Measurements from ENCODE around the gene ANGPT4. TPM values are rescaled to one million over a fixed set of nuclear protein-coding genes. Genes with fewer than 3 reads are reported as not detected.

The ANGPT4 gene, protein sequence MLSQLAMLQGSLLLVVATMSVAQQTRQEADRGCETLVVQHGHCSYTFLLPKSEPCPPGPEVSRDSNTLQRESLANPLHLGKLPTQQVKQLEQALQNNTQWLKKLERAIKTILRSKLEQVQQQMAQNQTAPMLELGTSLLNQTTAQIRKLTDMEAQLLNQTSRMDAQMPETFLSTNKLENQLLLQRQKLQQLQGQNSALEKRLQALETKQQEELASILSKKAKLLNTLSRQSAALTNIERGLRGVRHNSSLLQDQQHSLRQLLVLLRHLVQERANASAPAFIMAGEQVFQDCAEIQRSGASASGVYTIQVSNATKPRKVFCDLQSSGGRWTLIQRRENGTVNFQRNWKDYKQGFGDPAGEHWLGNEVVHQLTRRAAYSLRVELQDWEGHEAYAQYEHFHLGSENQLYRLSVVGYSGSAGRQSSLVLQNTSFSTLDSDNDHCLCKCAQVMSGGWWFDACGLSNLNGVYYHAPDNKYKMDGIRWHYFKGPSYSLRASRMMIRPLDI
- total RNA-seq, result 1 to 10 TPM in 1 of 2 donors, under 1 TPM in 1; 0.24 to 1.1 TPM
- long read RNA-seq, donor 1, result 0 reads
- long read RNA-seq, donor 2, result 0 reads

- peak; percentile 62 for DNase-seq (ENCODE audit: low spot score)
- intact Hi-C loops (cut with DNase I), result no loop called here
Measured at GRCh38 chr20:916125-916799, at the start of gene ANGPT4. ANGPT4 (minus strand) TSS chr20:916334; CDS start chr20:916214, 120 bp downstream.

GRCh38 chr20:963795-964194, 47.7 kb upstream of the ANGPT4 start:
- intact Hi-C loops (cut with DNase I), result no loop called here
- DNase-seq (ENCODE audit: low spot score), result no peak

DNA sequence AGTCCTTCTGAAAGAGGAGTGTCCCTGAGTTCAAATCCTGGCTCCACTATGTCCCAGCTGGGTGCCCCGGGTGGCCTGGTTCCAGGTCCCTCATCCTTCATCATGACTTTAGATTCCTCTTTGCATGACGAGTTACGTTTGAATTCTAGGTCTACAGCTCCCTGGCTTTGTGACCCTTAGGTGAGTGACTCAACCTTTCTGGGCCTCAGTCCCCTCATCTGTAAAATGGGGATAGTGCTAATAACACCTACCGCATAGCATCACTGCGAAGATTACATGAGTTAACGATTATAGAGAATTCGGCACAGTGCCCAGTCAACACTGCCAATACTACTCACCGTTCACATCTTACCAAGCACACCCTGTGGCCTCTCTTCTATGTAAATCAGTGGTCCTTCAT, 46.5 kb upstream of the ANGPT4 start:
- intact Hi-C loops (cut with DNase I), result no loop called here
- DNase-seq (ENCODE audit: low spot score), result no peak

GRCh38 chr20:962223-962622, 46.1 kb upstream of the ANGPT4 start:
- DNase-seq (ENCODE audit: low spot score), result no peak
- intact Hi-C loops (cut with DNase I), result no loop called here

DNA sequence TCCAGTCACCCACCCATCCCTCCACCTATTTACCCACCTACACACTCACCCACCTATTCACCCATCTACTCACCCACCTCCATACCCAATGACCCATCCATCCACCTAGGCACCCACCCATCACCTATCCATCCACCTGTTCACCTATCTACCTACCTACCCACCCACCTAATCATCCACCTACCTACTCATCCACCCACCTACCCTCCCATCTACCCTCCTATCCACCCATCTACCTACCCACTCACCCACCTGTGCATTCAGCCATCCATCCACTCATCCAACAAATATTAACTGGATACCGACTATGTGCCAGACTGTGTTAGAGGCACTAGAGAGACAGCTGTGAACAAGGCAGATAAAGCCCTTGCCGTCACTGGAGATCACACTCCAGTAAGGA, 45.6 kb upstream of the ANGPT4 start:
- intact Hi-C loops (cut with DNase I), result no loop called here
- no peak for DNase-seq (ENCODE audit: low spot score)

DNA sequence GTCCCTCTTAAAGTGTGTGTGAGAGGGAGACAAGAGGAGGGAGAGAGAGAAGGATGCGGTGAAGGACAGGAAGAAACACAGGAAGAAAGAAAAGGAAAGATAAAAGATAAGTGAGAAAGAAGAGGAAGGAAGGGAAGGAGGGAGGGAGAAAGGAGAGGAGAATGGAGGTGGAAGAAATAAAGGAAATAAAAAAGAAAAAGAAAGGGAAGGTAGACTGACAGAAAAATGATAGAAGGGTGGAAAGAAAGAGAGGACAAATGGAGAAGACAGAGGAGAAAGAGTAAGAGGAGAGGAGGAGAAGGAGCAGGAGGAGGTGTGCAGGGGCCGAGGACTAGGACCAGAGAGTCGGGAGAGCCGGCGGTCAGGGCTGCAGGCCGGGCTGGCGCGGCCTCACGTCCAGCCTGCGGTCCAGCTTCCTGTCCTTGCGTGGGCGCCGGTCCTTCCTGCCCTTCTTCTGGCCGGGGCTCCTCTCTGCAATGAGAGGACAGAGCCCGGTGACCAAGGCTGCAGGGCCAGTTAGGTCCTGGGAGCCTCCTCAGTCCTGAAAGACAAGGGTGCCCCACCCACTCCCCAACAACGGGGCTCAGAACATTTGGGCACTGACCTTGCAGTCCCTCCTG, 44.0 kb upstream of the ANGPT4 start:
- no peak for DNase-seq (ENCODE audit: low spot score)
- intact Hi-C loops (cut with DNase I), result loop anchor here (5.0 to 10.0 kb wide), 2 partner anchors 143 to 145 kb away; no protein-coding TSS in a partner anchor

GRCh38 chr20:958936-959815, 43.0 kb upstream of the ANGPT4 start:
- no peak for DNase-seq (ENCODE audit: low spot score)
- intact Hi-C loops (cut with DNase I), result loop anchor here (5.0 to 10.0 kb wide), 2 partner anchors 142 to 144 kb away; no protein-coding TSS in a partner anchor

- intact Hi-C loops (cut with DNase I), result loop anchor here (5.0 to 10.0 kb wide), 2 partner anchors 140 to 143 kb away; no protein-coding TSS in a partner anchor
- DNase-seq (ENCODE audit: low spot score), result no peak
Measured at GRCh38 chr20:957544-957943, 41.4 kb upstream of the ANGPT4 start.

DNA sequence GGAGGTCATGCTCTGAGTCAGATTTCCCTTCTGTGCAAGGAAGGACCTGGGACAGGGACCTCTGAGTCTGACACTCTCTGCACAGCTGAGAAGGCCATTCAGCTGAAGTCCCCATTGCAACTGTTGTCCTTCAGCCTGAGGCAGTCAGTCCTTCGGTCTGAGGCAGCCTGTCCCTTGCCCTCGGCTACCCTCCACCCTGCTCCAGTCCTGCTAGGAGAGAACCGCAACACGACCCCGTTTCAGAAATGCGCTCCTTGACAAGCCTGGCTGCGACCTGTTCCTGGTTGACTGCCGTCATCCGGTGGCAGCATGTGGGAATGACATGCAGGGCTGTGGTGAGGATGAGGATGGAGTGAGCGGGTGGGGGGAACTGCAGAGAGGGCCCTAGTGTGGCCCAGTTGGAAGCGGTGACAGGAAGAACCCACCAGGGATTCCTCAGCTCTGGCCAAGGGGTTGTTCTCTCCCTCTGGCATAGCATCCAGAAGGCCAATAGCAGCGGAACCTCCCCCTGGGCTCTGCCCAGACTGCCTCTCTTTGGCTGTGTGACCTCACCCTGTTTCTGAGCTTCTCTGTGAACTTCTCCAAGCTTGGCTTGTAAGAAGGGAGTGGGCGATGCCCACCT, 40.3 kb upstream of the ANGPT4 start:
- DNase-seq (ENCODE audit: low spot score), result peak; percentile 89
- intact Hi-C loops (cut with DNase I), result loop anchor here (5.0 to 10.0 kb wide), 2 partner anchors 139 to 142 kb away; no protein-coding TSS in a partner anchor

DNA sequence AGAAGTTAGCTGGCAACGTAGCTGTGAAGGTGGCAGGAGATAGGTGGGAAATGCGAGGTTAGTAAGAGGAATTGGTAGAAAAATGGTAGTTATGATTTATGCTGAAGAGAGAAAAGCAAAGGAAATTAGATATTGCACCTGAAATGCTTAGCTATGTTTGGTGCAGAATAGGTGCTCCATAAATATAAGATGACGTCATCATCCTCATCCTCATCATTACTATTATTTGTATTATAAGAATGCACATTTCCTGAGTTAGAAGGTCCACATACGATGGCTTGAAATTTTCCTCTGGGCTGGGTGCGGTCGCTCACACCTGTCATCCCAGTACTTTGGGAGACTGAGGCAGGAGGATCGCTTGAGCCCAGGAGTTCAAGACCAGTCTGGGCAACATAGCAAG, 39.5 kb upstream of the ANGPT4 start:
- intact Hi-C loops (cut with DNase I), result loop anchor here (5.0 to 10.0 kb wide), 2 partner anchors 138 to 141 kb away; no protein-coding TSS in a partner anchor
- peak; percentile 25 for DNase-seq (ENCODE audit: low spot score)

- intact Hi-C loops (cut with DNase I), result loop anchor here (5.0 to 10.0 kb wide), 2 partner anchors 138 to 140 kb away; no protein-coding TSS in a partner anchor
- peak; percentile 47 for DNase-seq (ENCODE audit: low spot score)
Measured at GRCh38 chr20:955111-955510, 39.0 kb upstream of the ANGPT4 start.

DNA sequence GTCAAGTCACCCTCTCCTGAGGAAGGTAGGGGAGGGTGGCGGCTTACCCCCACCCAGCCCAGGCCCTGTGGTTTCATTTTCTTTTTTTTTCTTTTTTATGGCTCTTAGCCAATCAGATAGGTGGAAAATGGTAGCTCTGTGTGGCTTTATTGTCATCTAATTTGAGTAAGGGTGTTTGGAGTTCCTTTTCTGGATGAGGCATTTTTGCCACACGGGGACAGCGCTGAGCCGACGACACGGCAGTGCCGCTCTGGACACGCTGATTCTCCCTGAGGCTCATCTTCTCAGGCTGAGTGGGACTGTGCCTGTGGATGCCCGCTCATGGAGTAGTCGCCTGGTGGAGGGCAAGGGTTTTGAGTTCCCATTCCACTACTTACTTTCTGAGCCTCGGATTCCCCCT, 37.6 kb upstream of the ANGPT4 start:
- DNase-seq (ENCODE audit: low spot score), result peak; percentile 71
- intact Hi-C loops (cut with DNase I), result loop anchor here in 1 of 2 donors (10.0 kb wide), 1 partner anchor 139 kb away; no protein-coding TSS in a partner anchor

GRCh38 chr20:952196-952795, 36.2 kb upstream of the ANGPT4 start:
- peak; percentile 69 for DNase-seq (ENCODE audit: low spot score)
- intact Hi-C loops (cut with DNase I), result loop anchor here in 1 of 2 donors (10.0 kb wide), 1 partner anchor 137 kb away; no protein-coding TSS in a partner anchor

- DNase-seq (ENCODE audit: low spot score), result peak; percentile 16
- intact Hi-C loops (cut with DNase I), result loop anchor here in 1 of 2 donors (10.0 kb wide), 1 partner anchor 137 kb away; no protein-coding TSS in a partner anchor
Measured at GRCh38 chr20:951384-952169, 35.4 kb upstream of the ANGPT4 start.

DNA sequence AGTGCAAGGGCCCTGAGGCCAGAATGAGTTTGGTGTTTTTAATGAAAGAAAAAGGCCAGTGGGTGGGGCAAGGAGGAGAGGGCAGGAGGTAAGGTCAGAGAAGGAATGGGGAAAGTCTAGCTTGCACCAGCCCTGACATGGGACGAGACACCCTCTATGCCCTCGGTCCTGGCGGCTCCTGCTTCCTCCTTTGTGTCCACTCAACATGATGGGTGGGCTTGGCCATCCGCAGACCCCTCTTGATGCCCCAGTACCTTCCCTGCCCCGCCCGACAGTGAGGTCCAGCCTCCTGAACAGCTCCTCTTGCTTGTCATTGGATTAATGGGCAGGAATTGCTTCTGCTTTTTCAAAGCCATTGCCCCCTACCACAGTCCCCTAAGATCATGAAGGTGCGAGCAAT, 33.6 kb upstream of the ANGPT4 start:
- intact Hi-C loops (cut with DNase I), result loop anchor here in 1 of 2 donors (10.0 kb wide), 1 partner anchor 135 kb away; no protein-coding TSS in a partner anchor
- peak; percentile 34 for DNase-seq (ENCODE audit: low spot score)

GRCh38 chr20:946826-947225, 30.7 kb upstream of the ANGPT4 start:
- DNase-seq (ENCODE audit: low spot score), result peak; percentile 43
- intact Hi-C loops (cut with DNase I), result no loop called here

DNA sequence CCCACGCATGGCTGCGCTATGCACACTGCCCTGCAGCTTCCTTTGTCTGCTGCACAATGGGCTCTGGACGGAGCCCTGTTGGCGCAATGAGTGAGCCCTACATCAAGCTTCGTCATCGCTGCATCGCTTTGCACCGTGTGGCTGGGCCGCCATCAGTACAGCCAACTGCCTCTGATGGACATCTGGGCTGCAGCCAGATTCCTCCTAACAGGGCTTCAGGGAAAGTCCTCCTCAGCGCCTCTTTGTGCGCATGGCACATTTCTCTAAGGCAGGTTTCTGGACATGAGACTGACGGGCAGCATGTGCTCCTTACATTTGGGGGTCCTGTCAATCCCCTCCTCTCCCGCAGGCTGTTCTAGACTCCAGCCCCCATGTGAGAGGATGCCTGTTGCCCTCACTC, 29.7 kb upstream of the ANGPT4 start:
- intact Hi-C loops (cut with DNase I), result no loop called here
- peak; percentile 50 for DNase-seq (ENCODE audit: low spot score)
